CD4-positive, alpha-beta T cell (primary cell): ENCODE data around the gene SLC5A1. TPM values are rescaled to one million over a fixed set of nuclear protein-coding genes. Genes with fewer than 3 reads are reported as not detected.

Source experiments
- ATAC-seq: fragments of 200-7000 bp; cut with Tn5 transposase; one replicate; pipeline ENCODE4 v1.10.0; 2022; ENCODE audit warnings: mild to moderate bottlenecking; ENCODE audit not compliant: poor library complexity
- CTCF ChIA-PET: fragments of 350-600 bp; sonication (Branson Sonifier 250); formaldehyde crosslinking; loops from one replicate; lab custom pipeline; 2021; ENCODE audit warnings: antibody characterized with exemption, inconsistent platforms; lab: Charles Lee
- POLR2A ChIA-PET: fragments of 350-600 bp; sonication (Branson Sonifier 250); formaldehyde crosslinking; loops from one replicate; lab custom pipeline; 2021; ENCODE audit warnings: antibody characterized with exemption, inconsistent platforms; lab: Charles Lee
- DNase-seq, 14 experiments: peaks; one replicate each; pipeline ENCODE4 v3.0.0-alpha.2; 2013 to 2020; ENCODE audit warnings: mixed read lengths in 2 of 14
- H3K27ac ChIP-seq, 2 donors: one replicate each; pipeline versions ENCODE4 v1.5.1 to v1.7.0; 2013; ENCODE audit warnings: low read length in 2 of 2, low read depth in 1 of 2, mild to moderate bottlenecking in 1 of 2
- H3K27me3 ChIP-seq, 2 experiments: 1 replicate in 1 of 2; 2 replicates in 1 of 2; pipeline versions ENCODE4 v1.6.1 to v1.7.0; 2013; ENCODE audit warnings: low read length in 2 of 2, control low read depth in 1 of 2, mild to moderate bottlenecking in 1 of 2, moderate library complexity in 1 of 2; ENCODE audit not compliant: insufficient read depth in 2 of 2, control insufficient read depth in 1 of 2
- H3K36me3 ChIP-seq: one replicate; pipeline ENCODE4 v1.6.1; 2013; ENCODE audit warnings: low read length, control low read depth; ENCODE audit not compliant: insufficient read depth
- H3K4me1 ChIP-seq: one replicate; pipeline ENCODE4 v1.6.1; 2013; ENCODE audit warnings: low read length, control low read depth; ENCODE audit not compliant: insufficient read depth
- H3K4me3 ChIP-seq: one replicate; pipeline ENCODE4 v1.5.1; 2013; ENCODE audit warnings: mild to moderate bottlenecking, low read length, moderate library complexity
- H3K9me3 ChIP-seq, 2 experiments: 1 replicate in 1 of 2; 2 replicates in 1 of 2; pipeline versions ENCODE4 v1.6.1 to v1.7.0; 2013; ENCODE audit warnings: low read length in 2 of 2, mild to moderate bottlenecking in 2 of 2, control low read depth in 1 of 2, moderate library complexity in 1 of 2; ENCODE audit not compliant: control insufficient read depth in 1 of 2, insufficient read depth in 1 of 2
- H3K27ac Mint-ChIP-seq: one replicate; pipeline ENCODE4 v1.8.0; 2020; ENCODE audit warnings: mixed read lengths
- H3K27me3 Mint-ChIP-seq: one replicate; pipeline ENCODE4 v1.8.0; 2021; ENCODE audit warnings: mixed read lengths
- H3K36me3 Mint-ChIP-seq: one replicate; pipeline ENCODE4 v1.8.0; 2021; ENCODE audit warnings: low read depth, mixed read lengths
- H3K4me1 Mint-ChIP-seq: one replicate; pipeline ENCODE4 v1.8.0; 2021; ENCODE audit warnings: low read depth, mixed read lengths
- H3K4me3 Mint-ChIP-seq: one replicate; pipeline ENCODE4 v1.8.0; 2020; ENCODE audit warnings: mild to moderate bottlenecking, mixed read lengths
- H3K9me3 Mint-ChIP-seq: one replicate; pipeline ENCODE4 v1.8.0; 2020; ENCODE audit warnings: mixed read lengths
- intact Hi-C, 2 experiments: fragments of 100-400 bp; cut with DNase I in 1 of 2; cut with micrococcal nuclease in 1 of 2; formaldehyde crosslinking; loops; one replicate each; pipeline versions ENCODE4 v1.15.1 to v1.9.0; 2023 to 2025; cut with DNase I, micrococcal nuclease
- total RNA-seq, 174 experiments: library from RNA in 2 of 174; stranded (reverse) in 2 of 174; gene quantifications; one replicate each; pipeline ENCODE4 v1.2.3 and lab custom pipeline; 2021 to 2026
- TF ChIP-seq, protein P1 (sequence below): fragments of 200-600 bp; IDR thresholded peaks from one replicate; pipeline ENCODE4 v1.8.0; 2022; ENCODE audit warnings: antibody characterized with exemption, mild to moderate bottlenecking

The SLC5A1 gene
- total RNA-seq, 2 experiments from 2014 or later, result not detected

DNA sequence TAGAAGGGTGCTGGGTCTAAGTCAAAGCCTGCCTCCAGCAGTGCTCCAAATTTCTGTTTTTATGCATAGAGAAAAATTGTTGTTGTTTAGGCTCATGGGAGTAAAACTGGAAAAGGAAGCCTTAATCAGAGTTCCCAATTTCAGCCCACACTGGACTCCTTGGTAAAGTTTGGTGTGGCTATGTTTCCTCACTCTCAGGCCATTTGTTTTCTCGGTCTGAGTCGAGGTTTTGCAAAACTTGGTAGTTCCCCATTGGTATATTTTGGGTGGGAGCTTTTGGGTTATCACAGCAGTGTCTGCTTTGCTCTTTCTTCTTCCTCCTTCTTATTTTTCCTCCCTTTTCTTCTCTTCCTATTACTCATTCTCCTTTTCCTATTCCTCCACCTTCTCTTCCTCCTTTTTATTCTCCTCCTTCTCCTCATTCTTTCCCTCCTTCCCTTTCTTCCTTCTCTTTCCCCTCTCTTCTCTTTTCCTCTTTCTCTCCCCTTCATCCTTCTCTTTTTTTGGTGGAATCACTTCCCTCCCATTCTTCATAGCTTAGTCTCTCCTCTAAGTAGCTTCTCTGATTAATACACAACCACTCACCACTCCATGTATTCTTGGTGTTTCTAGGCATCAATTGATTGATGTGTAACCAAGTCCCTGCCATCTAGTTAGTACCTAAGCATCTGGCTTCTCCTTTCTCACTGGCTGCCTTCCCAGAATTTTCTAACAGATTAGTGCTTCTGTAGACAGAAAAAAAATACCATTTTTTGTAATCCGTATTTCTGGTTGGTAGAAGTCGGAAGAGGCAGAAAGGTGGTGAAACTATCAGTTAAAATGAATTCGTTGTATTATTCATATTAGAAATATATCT, 10.1 kb downstream of the SLC5A1 start:
- intact Hi-C loops, result no loop called here
- no peaks in the 10 kb centered on the region for H3K9me3 ChIP-seq
- H3K27ac ChIP-seq, result no peak overlapping the region
- POLR2A ChIA-PET, result no interaction called here
- ATAC-seq (no peak), DNase-seq (no peak)
- H3K4me3 ChIP-seq, result no peak overlapping the region
- peaks cover 26% of the 10 kb centered on the region for H3K27me3 Mint-ChIP-seq
- no peak overlapping the region for H3K27ac Mint-ChIP-seq
- peaks cover 11% of the 10 kb centered on the region for H3K4me1 Mint-ChIP-seq
- H3K9me3 Mint-ChIP-seq, result no peaks in the 10 kb centered on the region
- no peak overlapping the region for H3K4me3 Mint-ChIP-seq
- peaks cover 11% of the 10 kb centered on the region for H3K4me1 ChIP-seq
- TF ChIP-seq, protein P1, sequence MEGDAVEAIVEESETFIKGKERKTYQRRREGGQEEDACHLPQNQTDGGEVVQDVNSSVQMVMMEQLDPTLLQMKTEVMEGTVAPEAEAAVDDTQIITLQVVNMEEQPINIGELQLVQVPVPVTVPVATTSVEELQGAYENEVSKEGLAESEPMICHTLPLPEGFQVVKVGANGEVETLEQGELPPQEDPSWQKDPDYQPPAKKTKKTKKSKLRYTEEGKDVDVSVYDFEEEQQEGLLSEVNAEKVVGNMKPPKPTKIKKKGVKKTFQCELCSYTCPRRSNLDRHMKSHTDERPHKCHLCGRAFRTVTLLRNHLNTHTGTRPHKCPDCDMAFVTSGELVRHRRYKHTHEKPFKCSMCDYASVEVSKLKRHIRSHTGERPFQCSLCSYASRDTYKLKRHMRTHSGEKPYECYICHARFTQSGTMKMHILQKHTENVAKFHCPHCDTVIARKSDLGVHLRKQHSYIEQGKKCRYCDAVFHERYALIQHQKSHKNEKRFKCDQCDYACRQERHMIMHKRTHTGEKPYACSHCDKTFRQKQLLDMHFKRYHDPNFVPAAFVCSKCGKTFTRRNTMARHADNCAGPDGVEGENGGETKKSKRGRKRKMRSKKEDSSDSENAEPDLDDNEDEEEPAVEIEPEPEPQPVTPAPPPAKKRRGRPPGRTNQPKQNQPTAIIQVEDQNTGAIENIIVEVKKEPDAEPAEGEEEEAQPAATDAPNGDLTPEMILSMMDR, result no peak
- H3K36me3 Mint-ChIP-seq, result no peaks in the 10 kb centered on the region
- H3K36me3 ChIP-seq, result no peaks in the 10 kb centered on the region
- H3K27me3 ChIP-seq, result peaks cover 0 to 3% of the 10 kb centered on the region in 2 experiments
- CTCF ChIA-PET, result no interaction called here

DNA sequence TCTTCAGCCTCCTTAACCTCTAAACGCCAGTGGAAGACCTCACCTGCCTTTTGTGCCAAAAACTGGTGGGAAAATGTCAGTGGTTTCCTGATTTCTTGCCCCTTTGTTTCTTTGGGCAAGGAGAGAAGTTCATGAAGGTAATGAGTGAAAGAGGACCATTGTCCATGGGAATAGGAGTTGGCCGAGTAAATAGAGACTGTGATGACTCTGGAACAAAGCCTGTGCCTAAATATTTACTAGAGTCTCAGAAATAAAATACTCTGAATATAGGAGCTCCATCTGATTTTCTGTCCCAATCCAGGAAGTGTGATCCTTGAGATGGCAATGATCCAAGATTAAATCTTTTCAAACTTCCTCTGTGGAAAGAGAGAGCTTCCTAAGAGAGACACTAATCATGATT, 12.0 kb downstream of the SLC5A1 start:
- no peaks in the 10 kb centered on the region for H3K9me3 Mint-ChIP-seq
- ChIA-PET CTCF (no interaction called here), POLR2A (no interaction called here)
- H3K4me3 Mint-ChIP-seq, result no peak overlapping the region
- H3K27me3 Mint-ChIP-seq, result peaks cover 21% of the 10 kb centered on the region
- no peaks in the 10 kb centered on the region for H3K36me3 ChIP-seq
- TF ChIP-seq, protein P1, result no peak
- no peak overlapping the region for H3K27ac ChIP-seq
- no peaks in the 10 kb centered on the region for H3K36me3 Mint-ChIP-seq
- no peaks in the 10 kb centered on the region for H3K9me3 ChIP-seq
- H3K27me3 ChIP-seq, result peaks cover 0 to 3% of the 10 kb centered on the region in 2 experiments
- H3K27ac Mint-ChIP-seq, result no peak overlapping the region
- H3K4me3 ChIP-seq, result no peak overlapping the region
- ATAC-seq (no peak), DNase-seq (no peak)
- peaks cover 11% of the 10 kb centered on the region for H3K4me1 Mint-ChIP-seq
- H3K4me1 ChIP-seq, result peaks cover 11% of the 10 kb centered on the region
- intact Hi-C loops, result no loop called here

DNA sequence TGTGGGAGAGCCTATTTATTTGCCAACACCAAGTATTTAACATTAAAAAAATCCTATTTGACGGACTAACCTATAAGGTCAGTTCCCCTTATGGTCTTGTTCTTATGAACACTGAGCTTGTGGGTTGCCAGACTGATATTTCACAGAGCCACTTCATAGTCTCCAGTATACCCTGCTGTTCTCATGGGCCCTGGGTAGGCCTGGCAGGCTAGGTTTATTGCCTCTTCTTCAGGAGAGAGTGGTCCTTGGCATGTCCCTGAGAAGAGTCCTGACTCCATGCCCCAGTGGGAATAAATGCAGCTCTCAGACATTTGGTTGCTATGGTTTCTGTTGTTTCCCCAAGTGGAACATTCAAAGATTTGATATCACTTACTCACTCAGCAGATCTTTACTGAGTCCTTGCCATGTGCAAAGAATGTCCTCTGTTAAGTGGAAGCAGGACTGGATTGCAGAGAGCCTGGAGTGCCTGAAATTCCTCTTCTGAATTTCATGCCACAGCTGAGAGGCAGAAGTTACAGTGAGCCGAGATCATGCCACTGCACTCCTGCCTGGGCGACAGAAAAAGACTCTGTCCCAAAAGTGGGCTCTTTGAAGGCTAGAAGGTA, 15.7 kb downstream of the SLC5A1 start:
- Mint-ChIP-seq H3K9me3 (no peaks in the 10 kb centered on the region), H3K27me3 (peaks cover 16% of the 10 kb centered on the region)
- no peak overlapping the region for H3K4me3 ChIP-seq

More for the DNA sequence above, 15.7 kb downstream of the SLC5A1 start:
- intact Hi-C loops, result no loop called here
- TF ChIP-seq, protein P1, result no peak
- Histone ChIP-seq H3K27ac (no peak overlapping the region), H3K27me3 (peaks cover 4 to 5% of the 10 kb centered on the region in 2 experiments), H3K36me3 (no peaks in the 10 kb centered on the region), H3K9me3 (no peaks in the 10 kb centered on the region), H3K4me1 (no peaks in the 10 kb centered on the region)
- no peak for DNase-seq
- H3K4me1 Mint-ChIP-seq, result no peaks in the 10 kb centered on the region
- H3K27ac Mint-ChIP-seq, result no peak overlapping the region
- no peaks in the 10 kb centered on the region for H3K36me3 Mint-ChIP-seq
- no peak overlapping the region for H3K4me3 Mint-ChIP-seq
- POLR2A ChIA-PET, result no interaction called here
- CTCF ChIA-PET, result no interaction called here
- no peak for ATAC-seq
